A673 (cell line): ENCODE measurements around the gene HOXC12. TPM values are rescaled to one million over a fixed set of nuclear protein-coding genes. Genes with fewer than 3 reads are reported as not detected.

ENCODE experiments used
- BruUV-seq: library from RNA; stranded (reverse); fragments of 400-500 nt; replicated peaks from 2 replicates; lab custom pipeline; 2021; lab: Mats Ljungman, UMichigan
- CTCF ChIA-PET: fragments of 300-600 bp; sonication (Branson Sonifier 250); formaldehyde crosslinking; loops from one replicate; lab custom pipeline; 2022; ENCODE audit warnings: antibody characterized with exemption; lab: Charles Lee
- POLR2A ChIA-PET: fragments of 300-600 bp; sonication (Branson Sonifier 250); formaldehyde crosslinking; loops from one replicate; lab custom pipeline; 2022; ENCODE audit warnings: antibody characterized with exemption; ENCODE audit not compliant: low non-redundant PET; lab: Charles Lee
- DNase-seq: peaks from one replicate; pipeline ENCODE4 v3.0.0-alpha.2; 2015; ENCODE audit warnings: low spot score
- H3K27ac ChIP-seq: fragments of 200-600 bp; sonication (generic); 2 replicates; pipeline ENCODE4 v1.5.1; 2016; ENCODE audit warnings: mixed run types, low read depth, mild to moderate bottlenecking, mixed read lengths, antibody characterized with exemption, low read length; ENCODE audit not compliant: poor library complexity, severe bottlenecking
- H3K27me3 ChIP-seq: fragments of 200-600 bp; sonication (generic); replicated peaks from 2 replicates; pipeline ENCODE4 v1.6.1; 2017; ENCODE audit warnings: mixed run types, low read depth, mild to moderate bottlenecking, mixed read lengths, antibody characterized with exemption, low read length; ENCODE audit not compliant: insufficient read depth, poor library complexity
- H3K36me3 ChIP-seq: fragments of 200-600 bp; sonication (generic); 2 replicates; pipeline ENCODE4 v1.6.1; 2016; ENCODE audit warnings: mixed run types, mild to moderate bottlenecking, mixed read lengths, antibody characterized with exemption, low read length; ENCODE audit not compliant: insufficient read depth, poor library complexity, severe bottlenecking
- H3K4me1 ChIP-seq: fragments of 200-600 bp; sonication (generic); 2 replicates; pipeline ENCODE4 v1.6.1; 2017; ENCODE audit warnings: mixed run types, mild to moderate bottlenecking, mixed read lengths, antibody characterized with exemption, low read length; ENCODE audit not compliant: insufficient read depth, poor library complexity, severe bottlenecking
- H3K4me3 ChIP-seq: fragments of 200-600 bp; sonication (generic); 2 replicates; pipeline ENCODE4 v1.5.1; 2016; ENCODE audit warnings: low read depth, mixed run types, mild to moderate bottlenecking, mixed read lengths, low read length; ENCODE audit not compliant: poor library complexity, severe bottlenecking
- H3K9me3 ChIP-seq: fragments of 200-600 bp; sonication (generic); 2 replicates; pipeline ENCODE4 v1.6.1; 2016; ENCODE audit warnings: mixed run types, low read depth, mild to moderate bottlenecking, mixed read lengths, antibody characterized with exemption, low read length; ENCODE audit not compliant: poor library complexity, severe bottlenecking
- EZH2 ChIP-seq: fragments of 200-600 bp; sonication (generic); IDR thresholded peaks from 2 replicates; pipeline ENCODE4 v1.6.1; 2017; ENCODE audit warnings: borderline replicate concordance, low read depth, mild to moderate bottlenecking, mixed read lengths, antibody characterized with exemption, low read length; ENCODE audit not compliant: poor library complexity, severe bottlenecking
- intact Hi-C: fragments of 100-400 bp; cut with micrococcal nuclease; formaldehyde crosslinking; loops from one replicate; pipeline ENCODE4 v1.10.0; 2022; ENCODE audit not compliant: unreplicated experiment
- total RNA-seq: library from RNA; stranded (reverse); gene quantifications from 2 replicates; pipeline ENCODE4 v1.2.3, GENCODE V29; 2021
- TF ChIP-seq, protein P1 (sequence below): fragments of 300-800, 200-600 bp; sonication (generic); conservative IDR thresholded peaks from 2 replicates; pipeline ENCODE4 v1.5.1; 2017; ENCODE audit warnings: low read depth, mild to moderate bottlenecking, antibody characterized with exemption, low read length, moderate library complexity, mixed read lengths

HOXC12 gene
- total RNA-seq, 1 experiment from 2014 or later: 4.6 TPM

DNA sequence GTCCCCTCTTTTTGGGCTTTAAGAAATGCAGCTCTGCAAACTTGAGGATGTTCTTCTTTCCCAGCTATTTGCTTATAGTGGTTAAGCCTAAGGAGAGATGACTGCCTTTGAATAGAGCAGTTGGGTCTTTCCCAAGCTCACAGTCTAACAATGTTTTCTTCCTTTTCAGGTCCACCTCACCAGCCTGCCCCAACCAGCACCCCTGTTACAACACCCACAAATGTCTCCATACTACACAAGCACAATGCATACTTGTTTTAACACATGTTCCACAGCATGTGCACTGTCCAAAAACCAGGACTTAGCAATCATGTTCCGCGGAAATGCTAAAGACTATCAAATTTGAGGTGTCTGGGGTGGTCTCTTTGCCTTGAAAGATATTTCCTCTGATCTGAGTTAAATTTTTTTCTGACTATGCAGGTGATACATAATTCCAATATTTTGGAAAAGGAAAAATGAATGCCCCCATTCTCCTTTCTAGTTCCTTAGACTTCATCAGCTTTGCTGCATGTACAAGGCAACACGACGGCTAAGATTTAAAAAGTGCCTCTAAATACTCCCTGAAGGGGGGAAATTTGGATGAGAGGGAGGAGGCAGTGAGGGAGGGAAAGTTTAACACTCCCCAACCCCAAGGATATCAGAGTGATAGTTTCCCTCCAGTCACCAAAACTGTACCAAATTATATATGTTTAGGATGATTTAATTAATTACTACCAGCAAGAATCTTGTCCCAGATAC, 22.7 kb upstream of the HOXC12 start:
- no peak for DNase-seq
- intact Hi-C loops: no loop called here
- CTCF ChIA-PET: no interaction called here
- BruUV-seq: no TSS peak
- Histone ChIP-seq H3K4me3 (no peak overlapping the region), H3K4me1 (peaks cover 10% of the 10 kb centered on the region), H3K27ac (no peak overlapping the region), H3K36me3 (no peaks in the 10 kb centered on the region), H3K27me3 (peaks cover 53% of the 10 kb centered on the region), H3K9me3 (no peaks in the 10 kb centered on the region)
- POLR2A ChIA-PET: no interaction called here
- no peak for TF ChIP-seq EZH2
- TF ChIP-seq, protein P1, sequence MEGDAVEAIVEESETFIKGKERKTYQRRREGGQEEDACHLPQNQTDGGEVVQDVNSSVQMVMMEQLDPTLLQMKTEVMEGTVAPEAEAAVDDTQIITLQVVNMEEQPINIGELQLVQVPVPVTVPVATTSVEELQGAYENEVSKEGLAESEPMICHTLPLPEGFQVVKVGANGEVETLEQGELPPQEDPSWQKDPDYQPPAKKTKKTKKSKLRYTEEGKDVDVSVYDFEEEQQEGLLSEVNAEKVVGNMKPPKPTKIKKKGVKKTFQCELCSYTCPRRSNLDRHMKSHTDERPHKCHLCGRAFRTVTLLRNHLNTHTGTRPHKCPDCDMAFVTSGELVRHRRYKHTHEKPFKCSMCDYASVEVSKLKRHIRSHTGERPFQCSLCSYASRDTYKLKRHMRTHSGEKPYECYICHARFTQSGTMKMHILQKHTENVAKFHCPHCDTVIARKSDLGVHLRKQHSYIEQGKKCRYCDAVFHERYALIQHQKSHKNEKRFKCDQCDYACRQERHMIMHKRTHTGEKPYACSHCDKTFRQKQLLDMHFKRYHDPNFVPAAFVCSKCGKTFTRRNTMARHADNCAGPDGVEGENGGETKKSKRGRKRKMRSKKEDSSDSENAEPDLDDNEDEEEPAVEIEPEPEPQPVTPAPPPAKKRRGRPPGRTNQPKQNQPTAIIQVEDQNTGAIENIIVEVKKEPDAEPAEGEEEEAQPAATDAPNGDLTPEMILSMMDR: no peak

DNA sequence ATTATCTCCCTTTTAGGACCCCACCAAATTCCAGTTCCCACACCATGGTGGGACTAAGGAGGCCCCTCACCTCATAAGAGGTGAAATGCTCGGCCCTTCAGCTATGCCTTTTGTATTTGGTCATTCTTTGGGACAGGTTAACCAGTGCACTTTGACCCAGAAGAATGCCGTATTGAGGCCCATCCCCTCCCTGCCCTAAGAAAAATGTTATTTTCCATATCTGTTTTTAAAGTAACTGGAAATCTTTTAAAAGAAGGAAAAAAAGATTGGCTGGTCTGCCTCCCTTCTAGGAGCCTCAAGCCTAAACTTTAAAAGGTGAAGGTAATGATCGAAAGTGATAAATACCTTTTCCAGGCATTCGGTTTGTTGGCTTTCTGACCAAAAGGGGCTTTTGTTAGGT, 21.8 kb upstream of the HOXC12 start:
- H3K27me3 ChIP-seq: peaks cover 44% of the 10 kb centered on the region
- no peak overlapping the region for H3K4me3 ChIP-seq
- H3K9me3 ChIP-seq: no peaks in the 10 kb centered on the region
- H3K4me1 ChIP-seq: peaks cover 15% of the 10 kb centered on the region
- no peak for DNase-seq
- intact Hi-C loops: no loop called here
- H3K27ac ChIP-seq: no peak overlapping the region
- BruUV-seq: no TSS peak
- H3K36me3 ChIP-seq: no peaks in the 10 kb centered on the region
- ChIA-PET POLR2A (no interaction called here), CTCF (no interaction called here)
- TF ChIP-seq, protein P1: no peak
- no peak for TF ChIP-seq EZH2

DNA sequence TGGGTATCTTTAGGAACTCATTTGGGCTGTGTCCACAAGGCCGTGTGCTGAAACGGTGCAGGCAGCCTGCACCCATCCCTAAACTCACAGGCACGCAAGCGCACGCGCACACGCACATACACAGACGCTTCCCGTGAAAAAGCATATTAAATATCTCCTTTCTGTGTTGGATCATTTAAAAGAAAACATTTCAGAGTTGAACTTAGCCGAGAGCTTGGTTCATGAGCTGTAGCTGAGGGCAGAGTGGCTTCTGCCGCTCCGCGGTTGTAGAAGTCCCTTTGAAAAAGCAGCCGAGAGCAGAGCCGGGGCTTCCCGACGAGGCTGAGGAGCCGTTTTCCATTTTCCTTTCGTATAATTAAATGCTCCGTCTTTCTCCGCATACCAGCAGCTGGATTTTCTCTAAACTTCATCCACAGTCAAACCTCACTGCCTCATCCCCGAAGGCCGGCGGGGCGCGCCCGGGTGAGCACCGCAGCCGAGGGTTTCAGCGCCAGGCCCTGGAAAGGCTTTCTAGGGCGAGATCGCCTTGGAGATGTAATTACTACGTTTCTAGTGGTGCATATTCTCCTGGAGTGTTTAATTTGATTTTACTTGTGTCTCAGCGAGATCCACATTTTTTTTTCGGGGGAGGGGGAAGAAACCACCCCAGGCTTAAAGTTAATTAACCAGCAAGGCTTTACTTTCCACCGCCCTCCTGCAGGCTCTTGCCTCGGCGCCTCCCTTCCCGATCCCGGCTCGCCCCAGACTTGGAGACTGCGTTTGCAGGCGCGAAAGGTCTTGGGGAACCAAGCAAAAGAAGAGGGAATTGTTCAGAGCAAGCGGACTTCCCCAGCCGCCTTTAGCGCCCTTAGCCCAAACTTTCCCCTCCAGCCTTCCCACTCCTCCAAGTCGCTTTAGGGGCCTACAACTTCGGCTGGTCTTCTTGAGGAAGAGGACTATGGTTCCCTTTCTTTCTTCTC, 19.0 kb upstream of the HOXC12 start:
- TF ChIP-seq, protein P1: no peak
- no peak for TF ChIP-seq EZH2
- Histone ChIP-seq H3K9me3 (no peaks in the 10 kb centered on the region), H3K27me3 (peaks cover 17% of the 10 kb centered on the region), H3K27ac (no peak overlapping the region), H3K4me3 (no peak overlapping the region), H3K36me3 (no peaks in the 10 kb centered on the region), H3K4me1 (peaks cover 12% of the 10 kb centered on the region)
- DNase-seq: no peak
- ChIA-PET POLR2A (no interaction called here), CTCF (interaction anchor here (0.6 kb wide), 1 partner anchor 92 kb away, joined by 3 read pairs; no protein-coding TSS in a partner anchor)
- intact Hi-C loops: loop anchor here (5.0 kb wide), 1 partner anchor 153 kb away; no protein-coding TSS in a partner anchor
- BruUV-seq: no TSS peak
